ENCODE data around the gene TRIM62.

Gene TRIM62

DNA sequence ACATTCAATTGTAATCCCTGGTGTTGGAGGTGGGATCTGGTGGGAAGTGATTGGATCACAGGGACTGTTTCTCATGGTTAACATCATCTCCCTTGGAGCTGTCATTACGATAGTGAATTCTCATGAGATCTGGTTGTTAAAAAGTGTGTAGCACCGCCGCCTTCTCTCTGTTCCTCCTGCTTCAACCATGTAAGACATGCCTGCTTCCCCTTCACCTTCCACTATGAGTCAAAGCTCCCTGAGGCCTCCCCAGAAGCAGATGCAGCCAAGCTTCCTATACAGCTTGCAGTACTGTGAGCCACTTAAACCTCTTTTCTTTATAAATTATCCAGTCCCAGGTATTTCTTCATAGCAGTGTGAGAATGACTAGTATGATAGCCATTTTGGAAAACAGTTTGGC, 30.1 kb upstream of the TRIM62 start:
- Histone ChIP-seq H3F3A (ENCODE audit: insufficient read depth) (no peaks in the 10 kb centered on the region), H3K79me2 (ENCODE audit: insufficient read depth, low read length) (no peaks in the 10 kb centered on the region), H2AFZ (ENCODE audit: low read depth, low read length, severe bottlenecking) (no peak overlapping the region), H3K9me2 (replicated peaks; ENCODE audit: insufficient read depth, low read length) (no peaks in the 10 kb centered on the region), H3K4me3 (ENCODE audit: insufficient read depth, low read length, poor library complexity, severe bottlenecking) (no peak overlapping the region), H4K20me1 (ENCODE audit: low read depth, low read length) (no peaks in the 10 kb centered on the region), H3K9ac (ENCODE audit: low read length) (no peak overlapping the region), H3K27ac (ENCODE audit: low read depth, low read length) (no peak overlapping the region), H3K36me3 (ENCODE audit: low read length) (no peaks in the 10 kb centered on the region), H3K27me3 (ENCODE audit: low read length) (no peaks in the 10 kb centered on the region; the same call in 1 of the 2 replicates), H3K4me2 (ENCODE audit: low read depth, low read length, poor library complexity, severe bottlenecking) (no peak overlapping the region), H3K9me3 (ENCODE audit: insufficient read depth, low read length) (0 out of 2 replicates have a peak, but pooled peaks cover 3% of the 10 kb centered on the region)
- TF ChIP-seq EZH2phosphoT487 (conservative IDR thresholded peaks at IDR 0.05; ENCODE audit: low read length): no peak
- TF ChIP-seq, protein P1, sequence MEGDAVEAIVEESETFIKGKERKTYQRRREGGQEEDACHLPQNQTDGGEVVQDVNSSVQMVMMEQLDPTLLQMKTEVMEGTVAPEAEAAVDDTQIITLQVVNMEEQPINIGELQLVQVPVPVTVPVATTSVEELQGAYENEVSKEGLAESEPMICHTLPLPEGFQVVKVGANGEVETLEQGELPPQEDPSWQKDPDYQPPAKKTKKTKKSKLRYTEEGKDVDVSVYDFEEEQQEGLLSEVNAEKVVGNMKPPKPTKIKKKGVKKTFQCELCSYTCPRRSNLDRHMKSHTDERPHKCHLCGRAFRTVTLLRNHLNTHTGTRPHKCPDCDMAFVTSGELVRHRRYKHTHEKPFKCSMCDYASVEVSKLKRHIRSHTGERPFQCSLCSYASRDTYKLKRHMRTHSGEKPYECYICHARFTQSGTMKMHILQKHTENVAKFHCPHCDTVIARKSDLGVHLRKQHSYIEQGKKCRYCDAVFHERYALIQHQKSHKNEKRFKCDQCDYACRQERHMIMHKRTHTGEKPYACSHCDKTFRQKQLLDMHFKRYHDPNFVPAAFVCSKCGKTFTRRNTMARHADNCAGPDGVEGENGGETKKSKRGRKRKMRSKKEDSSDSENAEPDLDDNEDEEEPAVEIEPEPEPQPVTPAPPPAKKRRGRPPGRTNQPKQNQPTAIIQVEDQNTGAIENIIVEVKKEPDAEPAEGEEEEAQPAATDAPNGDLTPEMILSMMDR (IDR thresholded peaks at IDR 0.05; ENCODE audit: insufficient read depth, low read length, poor library complexity, severe bottlenecking): no peak

DNA sequence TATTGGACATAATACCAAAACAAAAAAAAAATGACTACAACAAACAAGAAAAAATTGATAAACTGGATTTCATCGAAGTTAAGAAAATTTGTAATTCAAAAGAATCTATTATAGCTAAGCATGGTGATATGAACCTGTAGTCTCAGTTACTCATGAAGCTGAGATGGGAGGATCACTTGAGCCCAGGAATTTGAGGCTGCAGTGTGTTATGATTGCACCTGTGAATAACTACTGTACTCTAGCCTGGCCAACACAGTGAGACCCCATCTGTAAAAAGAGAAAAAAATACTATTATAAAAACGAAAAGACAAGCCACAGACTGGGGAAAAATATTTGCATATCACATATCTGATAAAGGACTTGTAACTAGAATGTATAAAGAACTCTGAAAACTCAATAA, 24.5 kb upstream of the TRIM62 start:
- Histone ChIP-seq H3K36me3 (ENCODE audit: low read length) (no peaks in the 10 kb centered on the region), H3K9me2 (replicated peaks; ENCODE audit: insufficient read depth, low read length) (no peaks in the 10 kb centered on the region), H3K79me2 (ENCODE audit: insufficient read depth, low read length) (no peaks in the 10 kb centered on the region), H3K27me3 (ENCODE audit: low read length) (no peaks in the 10 kb centered on the region), H3K4me2 (ENCODE audit: low read depth, low read length, poor library complexity, severe bottlenecking) (no peak overlapping the region), H2AFZ (ENCODE audit: low read depth, low read length, severe bottlenecking) (no peak overlapping the region), H3F3A (ENCODE audit: insufficient read depth) (no peaks in the 10 kb centered on the region), H3K27ac (ENCODE audit: low read depth, low read length) (no peak overlapping the region), H3K9me3 (ENCODE audit: insufficient read depth, low read length) (no peaks in the 10 kb centered on the region), H3K9ac (ENCODE audit: low read length) (no peak overlapping the region), H4K20me1 (ENCODE audit: low read depth, low read length) (no peaks in the 10 kb centered on the region), H3K4me3 (ENCODE audit: insufficient read depth, low read length, poor library complexity, severe bottlenecking) (no peak overlapping the region)
- TF ChIP-seq EZH2phosphoT487 (conservative IDR thresholded peaks at IDR 0.05; ENCODE audit: low read length): no peak
- TF ChIP-seq, protein P1 (IDR thresholded peaks at IDR 0.05; ENCODE audit: insufficient read depth, low read length, poor library complexity, severe bottlenecking): no peak

DNA sequence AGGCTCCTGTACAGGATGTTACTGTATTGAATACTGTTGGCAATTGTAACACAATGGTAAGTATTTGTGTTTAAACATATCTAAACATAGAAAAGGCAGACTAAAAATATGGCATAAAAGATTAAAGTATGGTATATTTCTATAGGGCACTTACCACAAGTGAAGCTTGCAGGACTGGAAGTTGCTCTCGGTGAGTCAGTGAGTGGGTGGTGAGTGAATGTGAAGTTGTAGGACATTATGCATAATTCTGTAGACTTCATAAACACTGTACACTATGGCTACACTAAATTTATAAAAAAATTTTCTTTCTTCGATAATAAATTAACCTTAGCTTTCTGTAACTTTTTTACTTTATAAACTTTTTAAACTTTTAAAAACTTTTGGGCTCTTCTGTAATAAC, 13.7 kb upstream of the TRIM62 start:
- Histone ChIP-seq H3K27me3 (ENCODE audit: low read length) (no peaks in the 10 kb centered on the region), H3K4me2 (ENCODE audit: low read depth, low read length, poor library complexity, severe bottlenecking) (no peak overlapping the region), H3K9me2 (replicated peaks; ENCODE audit: insufficient read depth, low read length) (no peaks in the 10 kb centered on the region), H3K36me3 (ENCODE audit: low read length) (no peaks in the 10 kb centered on the region), H4K20me1 (ENCODE audit: low read depth, low read length) (no peaks in the 10 kb centered on the region), H3F3A (ENCODE audit: insufficient read depth) (no peaks in the 10 kb centered on the region), H3K79me2 (ENCODE audit: insufficient read depth, low read length) (no peaks in the 10 kb centered on the region), H2AFZ (ENCODE audit: low read depth, low read length, severe bottlenecking) (no peak overlapping the region), H3K4me3 (ENCODE audit: insufficient read depth, low read length, poor library complexity, severe bottlenecking) (no peak overlapping the region), H3K9me3 (ENCODE audit: insufficient read depth, low read length) (no peaks in the 10 kb centered on the region), H3K27ac (ENCODE audit: low read depth, low read length) (no peak overlapping the region), H3K9ac (ENCODE audit: low read length) (no peak overlapping the region)
- TF ChIP-seq EZH2phosphoT487 (conservative IDR thresholded peaks at IDR 0.05; ENCODE audit: low read length): no peak
- TF ChIP-seq, protein P1 (IDR thresholded peaks at IDR 0.05; ENCODE audit: insufficient read depth, low read length, poor library complexity, severe bottlenecking): no peak
